ENCODE measurements around the gene PIF1.

The PIF1 gene, protein sequence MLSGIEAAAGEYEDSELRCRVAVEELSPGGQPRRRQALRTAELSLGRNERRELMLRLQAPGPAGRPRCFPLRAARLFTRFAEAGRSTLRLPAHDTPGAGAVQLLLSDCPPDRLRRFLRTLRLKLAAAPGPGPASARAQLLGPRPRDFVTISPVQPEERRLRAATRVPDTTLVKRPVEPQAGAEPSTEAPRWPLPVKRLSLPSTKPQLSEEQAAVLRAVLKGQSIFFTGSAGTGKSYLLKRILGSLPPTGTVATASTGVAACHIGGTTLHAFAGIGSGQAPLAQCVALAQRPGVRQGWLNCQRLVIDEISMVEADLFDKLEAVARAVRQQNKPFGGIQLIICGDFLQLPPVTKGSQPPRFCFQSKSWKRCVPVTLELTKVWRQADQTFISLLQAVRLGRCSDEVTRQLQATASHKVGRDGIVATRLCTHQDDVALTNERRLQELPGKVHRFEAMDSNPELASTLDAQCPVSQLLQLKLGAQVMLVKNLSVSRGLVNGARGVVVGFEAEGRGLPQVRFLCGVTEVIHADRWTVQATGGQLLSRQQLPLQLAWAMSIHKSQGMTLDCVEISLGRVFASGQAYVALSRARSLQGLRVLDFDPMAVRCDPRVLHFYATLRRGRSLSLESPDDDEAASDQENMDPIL

DNA sequence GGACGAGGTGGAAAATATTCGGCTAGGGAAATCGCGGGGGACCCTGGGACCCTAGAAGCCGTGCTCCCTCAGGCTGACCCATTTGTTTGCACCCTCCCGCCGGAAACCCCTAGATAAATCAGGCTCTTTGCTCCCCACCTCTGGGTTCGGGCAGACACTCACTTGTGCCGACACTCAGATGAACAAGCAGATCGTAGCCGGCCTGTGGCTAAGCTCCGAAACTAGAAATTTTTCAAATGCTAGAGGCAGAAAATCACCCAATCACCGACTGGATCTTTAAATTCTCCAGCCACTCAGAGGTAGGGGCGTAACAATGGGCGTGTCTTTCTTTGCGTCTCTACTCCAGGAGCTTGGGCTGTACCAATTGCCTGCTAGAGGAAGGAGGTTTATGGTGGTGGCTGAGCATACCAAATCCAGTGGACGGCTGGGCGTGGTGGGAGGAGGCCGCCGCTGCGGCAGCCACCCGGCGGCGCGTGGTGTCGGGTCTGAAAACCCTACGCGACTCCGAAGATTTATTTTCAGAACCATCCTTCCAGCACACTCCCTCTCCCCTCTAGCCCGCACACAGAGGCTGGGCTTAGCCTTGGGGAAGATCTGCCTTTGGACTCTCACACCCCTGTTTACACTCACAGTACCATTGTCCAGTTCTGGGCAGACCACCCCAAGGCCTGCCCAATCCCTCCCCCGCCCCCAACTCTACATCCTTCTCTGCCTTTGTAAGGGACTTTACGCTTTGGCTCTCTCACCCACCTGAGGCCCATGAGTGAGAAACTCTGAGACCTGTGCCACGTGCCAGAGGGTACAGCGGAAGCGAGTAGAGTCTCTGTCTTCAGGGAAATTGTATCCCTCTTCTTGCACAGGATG, at the start of gene PIF1:
Gene PIF1 (minus strand): TSS at position 217 of the 864 bp plus-strand sequence. CDS start 1,312 bp downstream, outside the sequence.
- peak; percentile 45 to 65 (median 62) for DNase-seq (ENCODE audit: low read depth in 2 of 3, low spot score in 2 of 3)

DNA sequence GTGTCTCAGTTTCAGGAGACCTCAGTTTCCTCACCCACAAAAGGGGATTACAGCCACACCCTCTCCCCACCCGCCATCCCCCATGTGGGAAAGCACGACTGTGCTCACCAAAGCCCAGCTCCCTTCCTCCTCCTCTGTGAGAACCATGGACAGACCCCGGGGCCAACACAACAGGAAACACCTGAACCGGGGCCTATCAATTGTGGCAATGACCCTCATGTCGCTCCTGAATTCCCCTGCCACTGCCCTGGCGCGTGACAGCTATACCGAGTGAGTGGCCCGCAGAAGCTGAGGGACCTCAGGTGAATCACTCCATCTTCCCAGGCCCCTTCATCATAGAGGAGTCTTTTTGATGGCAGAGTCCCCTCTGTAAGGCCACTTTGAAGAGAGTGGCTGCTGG, 44.9 kb upstream of the PIF1 start:
- no peak for DNase-seq (ENCODE audit: low read depth in 2 of 3, low spot score in 2 of 3)

DNA sequence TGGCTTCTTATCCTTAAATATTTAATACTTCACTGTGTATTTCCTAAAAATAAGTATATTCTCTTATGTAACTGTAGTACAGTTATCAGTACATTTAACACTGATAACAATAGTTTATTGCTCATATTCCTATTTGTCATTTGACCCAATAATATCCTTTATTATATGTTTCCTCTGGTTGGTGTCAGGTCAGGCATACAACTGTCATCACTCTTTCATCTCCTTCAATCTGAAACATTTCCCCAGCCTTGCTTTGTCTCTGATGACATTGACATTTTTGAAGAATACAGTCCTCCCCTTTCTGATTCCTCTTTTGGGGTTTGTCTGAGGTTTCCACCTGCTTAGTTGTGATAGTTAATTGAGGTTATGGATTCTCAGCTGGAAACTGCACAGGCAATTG, 44.1 kb upstream of the PIF1 start:
- DNase-seq (ENCODE audit: low read depth in 2 of 3, low spot score in 2 of 3) = no peak

DNA sequence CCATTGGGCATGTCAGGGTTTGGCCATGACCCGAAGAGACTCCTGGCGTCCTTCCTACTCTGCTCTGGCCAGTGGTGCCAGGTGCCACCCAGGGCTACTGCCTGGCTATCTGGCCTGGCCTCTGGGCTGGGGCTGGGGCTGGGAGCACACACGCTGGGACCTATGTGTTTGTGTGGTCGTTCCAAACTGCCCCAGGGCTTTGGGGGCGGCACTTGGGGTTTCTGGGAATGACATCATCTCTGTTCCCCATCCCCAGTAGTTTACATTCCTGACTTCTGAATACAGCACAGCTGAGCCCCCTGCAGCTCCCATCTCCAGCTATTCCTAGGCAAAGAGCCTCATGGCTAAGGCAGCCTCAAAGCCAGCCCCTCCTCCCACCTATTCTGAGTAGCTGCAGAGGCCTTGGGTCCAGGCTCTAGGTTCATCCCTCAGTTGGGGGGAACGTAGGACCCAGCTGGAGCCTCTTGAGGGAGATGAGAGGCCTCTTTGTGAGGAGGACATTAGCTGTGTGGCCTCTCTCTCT, 40.6 kb upstream of the PIF1 start:
- DNase-seq (ENCODE audit: low read depth in 2 of 3, low spot score in 2 of 3) = no peak

DNA sequence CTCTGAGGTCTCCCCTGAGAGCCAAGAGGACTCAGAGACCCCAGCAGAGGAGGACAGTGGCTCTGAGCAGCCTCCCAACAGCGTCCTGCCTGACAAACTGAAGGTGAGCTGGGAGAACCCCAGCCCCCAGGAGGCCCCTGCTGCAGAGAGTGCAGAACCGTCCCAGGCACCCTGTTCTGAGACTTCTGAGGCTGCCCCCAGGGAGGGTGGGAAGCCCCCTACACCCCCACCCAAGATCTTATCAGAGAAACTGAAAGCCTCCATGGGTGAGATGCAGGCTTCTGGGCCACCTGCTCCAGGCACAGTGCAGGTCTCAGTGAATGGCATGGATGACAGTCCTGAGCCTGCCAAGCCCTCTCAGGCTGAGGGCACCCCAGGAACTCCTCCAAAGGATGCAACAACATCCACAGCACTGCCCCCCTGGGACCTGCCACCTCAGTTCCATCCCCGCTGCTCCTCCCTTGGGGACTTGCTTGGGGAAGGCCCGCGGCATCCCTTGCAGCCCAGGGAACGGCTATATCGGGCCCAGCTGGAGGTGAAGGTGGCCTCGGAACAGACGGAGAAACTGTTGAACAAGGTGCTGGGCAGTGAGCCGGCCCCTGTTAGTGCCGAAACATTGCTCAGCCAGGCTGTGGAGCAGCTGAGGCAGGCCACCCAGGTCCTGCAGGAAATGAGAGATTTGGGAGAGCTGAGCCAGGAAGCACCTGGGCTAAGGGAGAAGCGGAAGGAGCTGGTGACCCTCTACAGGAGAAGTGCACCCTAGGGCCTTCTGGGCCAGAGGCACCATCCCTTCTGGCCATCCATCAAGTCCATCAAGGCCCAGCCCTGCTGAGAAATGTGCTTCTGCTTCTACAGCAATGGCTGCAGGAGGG, 39.9 kb upstream of the PIF1 start:
- no peak for DNase-seq (ENCODE audit: low read depth in 2 of 3, low spot score in 2 of 3)

DNA sequence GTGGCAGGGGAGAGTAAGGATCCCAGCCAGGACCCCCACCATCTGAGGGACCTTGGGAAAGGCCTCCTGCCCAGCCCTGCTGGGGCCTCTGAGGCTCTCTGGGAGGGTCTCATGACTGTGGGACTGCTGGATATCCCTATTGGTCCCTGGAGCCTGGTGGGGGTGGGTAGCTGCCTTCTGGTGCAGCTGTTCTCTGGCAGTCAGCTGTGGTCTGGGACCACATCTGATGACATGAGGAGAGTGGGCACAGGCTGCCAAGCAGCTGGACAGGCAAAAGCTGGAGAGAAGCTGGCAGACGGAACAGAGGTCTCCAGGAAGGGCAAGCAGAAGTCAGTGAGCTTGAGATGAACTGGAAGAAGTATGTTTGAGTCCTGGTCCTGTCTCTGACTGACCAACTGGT, 38.6 kb upstream of the PIF1 start:
- no peak for DNase-seq (ENCODE audit: low read depth in 2 of 3, low spot score in 2 of 3)

DNA sequence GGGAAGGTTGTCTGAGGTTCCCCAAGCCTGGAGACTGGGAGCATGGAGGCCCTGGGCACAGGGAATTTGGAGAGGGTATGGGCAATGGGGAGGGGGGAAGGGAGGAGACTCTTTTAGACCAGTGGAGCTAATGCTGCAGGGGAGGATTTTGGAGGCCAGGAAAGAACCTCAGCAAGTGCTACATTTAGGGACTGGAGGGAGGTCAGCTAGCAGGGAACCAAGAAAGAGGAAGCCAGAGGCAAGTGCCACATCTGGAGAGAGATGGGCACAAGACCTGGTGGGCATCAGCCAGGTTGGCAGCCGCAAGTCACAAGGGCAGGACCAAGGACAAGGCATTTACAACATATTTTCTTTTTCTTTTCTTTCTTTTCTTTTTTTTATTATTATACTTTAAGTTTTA, 37.0 kb upstream of the PIF1 start:
- DNase-seq (ENCODE audit: low read depth in 2 of 3, low spot score in 2 of 3) = no peak

DNA sequence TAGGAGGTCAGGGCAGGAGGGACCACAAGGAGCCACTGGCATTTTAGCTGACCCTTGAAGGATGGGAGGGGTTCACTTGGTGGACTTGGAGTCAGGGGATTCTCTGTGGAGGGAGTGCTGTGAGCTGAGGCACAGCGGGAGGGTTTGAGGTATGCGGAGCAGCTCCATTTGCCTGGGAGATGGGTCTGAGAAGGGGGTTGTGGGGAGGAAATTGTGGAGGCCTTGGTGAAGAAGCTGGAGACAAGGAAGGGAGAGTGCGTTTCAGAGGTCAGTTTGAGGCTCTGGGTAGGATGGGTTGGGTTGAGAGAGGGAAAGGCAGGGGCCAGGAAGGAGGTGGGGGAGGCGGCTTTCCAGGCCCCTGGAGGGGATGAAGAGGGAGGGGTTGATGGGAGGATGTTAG, 36.5 kb upstream of the PIF1 start:
- DNase-seq (ENCODE audit: low read depth in 2 of 3, low spot score in 2 of 3) = no peak

DNA sequence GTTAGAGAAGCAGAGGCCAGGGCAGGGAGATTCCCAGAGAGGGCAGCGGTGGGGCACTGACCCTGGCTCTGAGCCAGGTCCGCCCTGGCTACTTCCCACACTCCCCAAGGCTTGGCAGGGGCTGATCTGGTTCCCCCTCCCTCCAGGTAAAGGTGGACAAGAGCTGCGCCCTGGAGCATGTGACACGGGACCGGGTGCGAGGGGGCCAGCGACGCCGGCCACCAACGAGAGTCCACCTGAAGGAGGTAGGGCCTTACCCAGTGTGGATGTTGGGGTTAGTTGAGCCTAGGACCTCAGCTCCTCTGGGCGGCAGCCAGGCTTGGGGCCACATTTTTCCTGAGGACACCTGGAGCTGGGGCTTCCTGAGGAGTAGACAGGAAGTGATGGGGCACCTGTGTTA, 35.9 kb upstream of the PIF1 start:
- DNase-seq (ENCODE audit: low read depth in 2 of 3, low spot score in 2 of 3) = no peak

DNA sequence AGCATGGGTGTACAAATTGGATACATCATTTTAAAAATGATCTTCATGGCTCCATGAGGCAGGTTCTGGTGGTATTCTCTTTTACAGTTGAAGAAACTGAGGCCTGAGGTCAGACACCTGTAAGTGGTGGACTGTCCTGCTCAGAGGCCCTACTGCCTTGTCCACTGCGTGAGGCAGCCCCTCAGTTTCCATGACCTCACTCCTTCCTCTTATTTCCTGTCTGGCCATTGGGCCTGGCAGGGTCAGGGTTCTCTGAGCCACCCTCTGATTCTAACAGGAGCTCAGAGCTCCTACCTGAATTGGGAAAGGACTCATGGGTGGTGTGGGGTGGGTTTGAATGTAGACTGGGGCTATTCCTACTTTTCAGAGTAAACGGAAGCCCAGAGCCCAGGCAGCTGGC, 33.8 kb upstream of the PIF1 start:
- DNase-seq (ENCODE audit: low read depth in 2 of 3, low spot score in 2 of 3) = no peak

DNA sequence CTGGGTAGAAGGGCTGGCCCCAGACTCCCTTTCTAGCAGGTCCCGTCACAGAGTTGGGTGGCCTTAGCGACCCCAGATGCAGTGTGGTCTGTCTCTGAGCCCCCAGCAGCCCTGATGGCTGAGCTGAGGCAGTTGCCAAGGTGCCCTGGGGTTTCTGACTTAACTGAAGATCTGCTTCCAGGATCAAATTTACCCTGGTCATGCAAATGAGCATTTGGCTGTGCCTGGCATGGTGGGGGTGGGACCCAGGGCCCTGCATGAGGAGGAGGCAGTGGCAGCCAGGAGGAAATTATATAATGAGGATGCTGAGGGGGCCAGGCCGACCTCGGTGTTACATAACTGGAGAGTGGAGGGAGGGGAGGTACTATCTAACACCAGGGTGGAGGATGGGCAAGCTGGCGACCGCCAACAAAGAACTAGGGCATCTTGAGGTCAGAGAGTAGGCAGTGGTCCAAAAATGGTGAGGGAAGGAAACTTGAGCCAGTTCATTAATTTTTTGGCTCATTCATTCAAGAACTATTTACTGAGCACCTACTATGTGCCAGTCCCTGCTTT, 32.7 kb upstream of the PIF1 start:
- no peak for DNase-seq (ENCODE audit: low read depth in 2 of 3, low spot score in 2 of 3)

DNA sequence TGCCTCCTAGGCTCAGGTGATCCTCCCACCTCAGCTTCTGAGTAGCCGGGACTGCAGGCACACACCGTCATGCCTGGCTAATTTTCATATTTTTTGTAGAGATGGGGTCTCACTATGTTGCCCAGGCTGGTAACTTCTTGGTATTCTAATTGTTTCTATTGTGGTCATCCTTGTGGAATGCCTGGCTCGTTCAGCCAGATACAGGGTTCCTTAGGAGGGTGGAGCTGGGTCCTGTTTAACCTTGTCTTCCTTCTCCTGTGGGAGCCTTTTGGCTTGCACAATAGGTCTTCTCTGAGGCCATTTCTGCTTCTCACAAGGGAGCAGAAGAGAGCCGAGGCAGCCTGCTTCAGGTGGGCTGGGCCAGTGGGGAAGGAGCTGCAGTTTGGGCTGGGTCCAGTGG, 32.0 kb upstream of the PIF1 start:
- DNase-seq (ENCODE audit: low read depth in 2 of 3, low spot score in 2 of 3) = no peak

DNA sequence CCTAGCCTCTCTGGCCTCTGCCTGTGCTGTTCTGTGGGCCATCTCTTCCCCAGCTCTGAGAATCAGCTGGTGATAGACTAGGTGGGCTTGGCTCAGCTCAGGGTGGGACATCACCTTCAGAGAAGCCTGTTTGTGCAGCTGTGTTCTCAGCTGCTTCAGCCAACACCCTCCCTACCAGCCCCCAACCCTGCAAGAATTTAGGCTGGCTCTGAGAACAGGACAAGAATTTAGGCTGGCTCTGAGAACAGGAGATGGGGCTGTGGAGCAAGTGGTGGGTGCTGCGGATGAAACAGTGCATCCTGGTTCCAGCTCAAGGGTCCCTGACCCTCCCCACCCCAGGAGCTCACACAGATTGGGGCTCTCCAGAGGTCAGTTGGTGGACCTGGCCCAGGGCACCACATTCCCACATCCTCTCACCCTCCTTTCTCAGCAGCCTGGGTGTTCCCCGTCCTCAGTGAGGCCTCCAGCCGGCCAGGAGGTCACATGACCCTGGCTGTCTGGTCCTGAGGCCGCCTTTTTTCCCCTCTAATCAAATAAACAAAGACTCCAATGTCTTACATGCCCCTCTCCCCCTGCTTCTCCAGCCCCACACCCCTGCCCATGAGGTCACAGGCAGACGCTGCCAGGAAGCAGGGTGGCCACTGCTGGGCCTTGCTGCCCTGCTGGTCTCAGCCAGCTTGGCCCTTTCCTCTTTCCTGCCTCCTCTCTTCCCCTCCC, 31.1 kb upstream of the PIF1 start:
- DNase-seq (ENCODE audit: low read depth in 2 of 3, low spot score in 2 of 3) = no peak

DNA sequence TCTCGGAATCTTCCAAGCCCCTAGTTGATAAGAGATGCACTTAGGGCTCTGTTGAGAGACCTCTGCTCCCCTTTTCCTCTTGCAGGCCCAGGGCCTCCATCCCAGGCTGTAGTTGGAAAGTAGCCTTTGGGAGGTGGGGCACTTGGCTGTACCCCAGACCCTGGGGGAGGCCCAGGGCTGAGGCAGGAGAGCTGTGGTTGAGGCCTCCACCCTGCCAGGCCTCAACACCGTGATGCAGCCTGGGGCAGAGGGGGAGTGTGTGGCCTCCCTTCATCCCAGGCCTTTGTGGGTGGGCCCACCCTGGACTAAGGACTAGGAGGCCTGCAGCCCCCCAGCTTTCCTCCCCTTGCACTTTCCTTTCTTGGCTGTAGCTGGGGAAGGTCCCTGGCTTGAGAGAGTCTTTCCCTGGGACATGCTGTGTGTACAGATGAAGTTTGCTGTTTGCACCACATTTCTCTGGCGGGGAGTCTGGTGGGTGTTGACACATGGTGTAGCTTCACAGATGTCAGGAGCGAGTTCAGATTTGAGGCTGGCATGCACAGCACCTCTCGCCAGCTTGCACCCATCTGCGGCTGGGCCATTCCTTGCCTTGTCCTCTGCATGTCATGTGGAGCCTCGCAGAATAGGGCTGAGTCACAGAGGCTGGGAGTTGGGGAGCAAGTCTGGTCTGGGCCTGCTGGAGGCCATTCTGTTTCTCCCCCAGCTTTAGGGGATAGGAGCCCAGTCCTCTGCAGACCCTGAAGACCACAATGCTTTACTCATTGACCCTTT, 29.9 kb upstream of the PIF1 start:
- DNase-seq (ENCODE audit: low read depth in 2 of 3, low spot score in 2 of 3) = no peak

DNA sequence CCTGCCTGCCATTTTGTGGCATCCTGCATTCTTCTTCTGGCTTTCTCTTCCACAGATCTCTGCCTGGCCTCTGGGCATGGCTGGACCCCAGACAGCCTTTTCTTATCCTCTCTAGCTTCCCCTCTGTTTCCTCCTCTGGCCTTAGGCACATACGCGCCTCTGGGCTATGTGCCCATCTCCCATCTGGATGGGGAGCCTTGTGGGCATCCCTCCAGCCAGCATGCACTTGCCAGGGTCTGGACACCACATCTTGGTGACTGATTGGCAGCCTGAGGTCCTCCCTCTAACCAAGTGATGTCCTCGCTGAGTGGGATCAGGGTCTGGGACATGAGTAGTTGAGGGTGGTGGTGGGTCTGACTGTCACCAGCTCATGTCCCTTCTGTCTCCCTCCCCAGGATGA, 29.1 kb upstream of the PIF1 start:
- no peak for DNase-seq (ENCODE audit: low read depth in 2 of 3, low spot score in 2 of 3)

DNA sequence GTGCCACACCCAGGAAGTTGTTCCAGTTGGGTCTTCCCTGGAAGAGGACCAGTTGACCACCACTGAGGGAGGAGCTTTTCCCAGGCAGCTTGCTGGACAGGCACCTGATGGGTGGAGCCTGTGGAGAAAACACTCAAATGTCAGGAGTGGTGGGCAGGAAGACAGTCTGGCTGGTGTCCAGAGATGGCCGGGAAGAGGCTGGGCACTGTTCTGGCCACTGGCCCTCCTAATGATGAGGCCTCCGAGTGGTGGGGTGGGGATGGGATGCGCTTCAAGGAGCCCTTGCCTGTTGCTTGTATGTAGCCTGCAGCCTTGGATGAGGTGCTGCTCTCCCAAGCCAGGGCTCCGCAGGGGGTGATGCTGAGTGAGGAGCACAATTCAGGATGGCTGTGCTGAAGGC, 28.6 kb upstream of the PIF1 start:
- no peak for DNase-seq (ENCODE audit: low read depth in 2 of 3, low spot score in 2 of 3)

DNA sequence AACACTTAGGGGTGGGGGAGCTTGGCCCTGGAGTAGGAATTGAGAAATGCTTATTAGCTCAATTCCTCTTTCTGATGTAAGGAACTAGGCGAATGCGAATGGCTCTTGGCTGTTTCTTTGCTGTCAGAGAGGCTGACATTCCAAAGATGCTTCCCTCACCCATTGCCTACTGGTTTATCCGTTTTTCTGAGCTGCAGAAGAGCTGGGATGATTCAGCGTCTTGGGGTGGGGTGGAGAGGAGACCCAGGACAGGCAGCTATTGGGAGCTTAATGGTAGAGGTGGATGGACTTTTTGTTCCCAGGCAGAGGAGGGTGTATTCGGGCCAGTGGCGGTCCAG, 26.0 kb upstream of the PIF1 start:
- DNase-seq (ENCODE audit: low read depth in 2 of 3, low spot score in 2 of 3) = no peak

DNA sequence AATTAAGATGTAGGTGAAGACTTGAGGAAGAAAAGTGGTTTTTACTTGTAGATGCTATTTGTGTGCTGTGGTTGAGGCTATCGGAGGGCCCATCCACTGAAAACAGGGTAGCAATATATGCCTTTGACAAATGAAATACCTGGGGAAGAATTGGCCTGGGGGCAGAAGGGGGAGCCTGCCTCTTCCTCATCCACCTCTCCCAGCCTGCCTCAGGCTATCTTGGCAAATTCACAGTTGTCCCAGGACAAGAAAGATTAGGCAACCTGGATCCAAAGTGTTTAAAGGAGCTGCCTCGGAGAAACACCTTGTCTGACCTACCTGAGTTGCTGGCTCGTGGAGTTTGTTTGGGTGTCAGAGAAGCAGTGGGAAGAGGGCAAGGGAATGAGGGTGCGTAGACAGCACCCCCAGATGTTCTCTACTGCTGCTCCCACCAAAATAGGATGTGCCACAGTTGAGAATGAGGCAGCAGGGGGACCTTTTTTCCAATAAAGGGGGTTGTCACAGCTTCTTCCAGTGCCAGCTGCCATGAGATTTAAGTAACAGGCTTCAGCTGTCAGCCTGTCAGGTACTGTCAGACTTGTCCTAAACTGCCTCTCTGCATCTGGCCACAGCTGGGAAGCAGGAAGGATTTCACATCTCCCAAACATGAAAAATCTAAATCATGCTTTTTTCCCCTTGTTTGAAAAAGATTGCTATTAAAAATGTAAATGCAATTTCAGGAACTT, 25.5 kb upstream of the PIF1 start:
- DNase-seq (ENCODE audit: low read depth in 2 of 3, low spot score in 2 of 3) = no peak

Measured in activated CD8-positive, alpha-beta memory T cell treated with anti-CD3 and anti-CD28 coated beads for 48 hours (primary cell).